ENCODE results near the gene CEMIP2.

CEMIP2 gene

GRCh38 chr9:71725590-71726338 lies 42.5 kb downstream of the CEMIP2 start:
- no peak overlapping the region for H3K9ac ChIP-seq (ENCODE audit: low read length)
- H4K20me1 ChIP-seq (ENCODE audit: low read depth, low read length) = no peaks in the 10 kb centered on the region
- H3K36me3 ChIP-seq (ENCODE audit: low read length) = no peaks in the 10 kb centered on the region
- no peaks in the 10 kb centered on the region for H3K9me2 ChIP-seq (replicated peaks; ENCODE audit: insufficient read depth, low read length)
- no peaks in the 10 kb centered on the region for H3K9me3 ChIP-seq (ENCODE audit: insufficient read depth, low read length)
- H3K27ac ChIP-seq (ENCODE audit: low read depth, low read length) = no peak overlapping the region
- H3K27me3 ChIP-seq (ENCODE audit: low read length) = no peaks in the 10 kb centered on the region
- no peak overlapping the region for H3K4me2 ChIP-seq (ENCODE audit: low read depth, low read length, poor library complexity, severe bottlenecking)
- H2AFZ ChIP-seq (ENCODE audit: low read depth, low read length, severe bottlenecking) = no peak overlapping the region
- no peaks in the 10 kb centered on the region for H3F3A ChIP-seq (ENCODE audit: insufficient read depth)
- TF ChIP-seq EZH2phosphoT487 (conservative IDR thresholded peaks at IDR 0.05; ENCODE audit: low read length) = no peak
- TF ChIP-seq, protein P1, sequence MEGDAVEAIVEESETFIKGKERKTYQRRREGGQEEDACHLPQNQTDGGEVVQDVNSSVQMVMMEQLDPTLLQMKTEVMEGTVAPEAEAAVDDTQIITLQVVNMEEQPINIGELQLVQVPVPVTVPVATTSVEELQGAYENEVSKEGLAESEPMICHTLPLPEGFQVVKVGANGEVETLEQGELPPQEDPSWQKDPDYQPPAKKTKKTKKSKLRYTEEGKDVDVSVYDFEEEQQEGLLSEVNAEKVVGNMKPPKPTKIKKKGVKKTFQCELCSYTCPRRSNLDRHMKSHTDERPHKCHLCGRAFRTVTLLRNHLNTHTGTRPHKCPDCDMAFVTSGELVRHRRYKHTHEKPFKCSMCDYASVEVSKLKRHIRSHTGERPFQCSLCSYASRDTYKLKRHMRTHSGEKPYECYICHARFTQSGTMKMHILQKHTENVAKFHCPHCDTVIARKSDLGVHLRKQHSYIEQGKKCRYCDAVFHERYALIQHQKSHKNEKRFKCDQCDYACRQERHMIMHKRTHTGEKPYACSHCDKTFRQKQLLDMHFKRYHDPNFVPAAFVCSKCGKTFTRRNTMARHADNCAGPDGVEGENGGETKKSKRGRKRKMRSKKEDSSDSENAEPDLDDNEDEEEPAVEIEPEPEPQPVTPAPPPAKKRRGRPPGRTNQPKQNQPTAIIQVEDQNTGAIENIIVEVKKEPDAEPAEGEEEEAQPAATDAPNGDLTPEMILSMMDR (IDR thresholded peaks at IDR 0.05; ENCODE audit: insufficient read depth, low read length, poor library complexity, severe bottlenecking) = no peak
- H3K4me3 ChIP-seq (ENCODE audit: insufficient read depth, low read length, poor library complexity, severe bottlenecking) = no peak overlapping the region
- H3K79me2 ChIP-seq (ENCODE audit: insufficient read depth, low read length) = no peaks in the 10 kb centered on the region

DNA sequence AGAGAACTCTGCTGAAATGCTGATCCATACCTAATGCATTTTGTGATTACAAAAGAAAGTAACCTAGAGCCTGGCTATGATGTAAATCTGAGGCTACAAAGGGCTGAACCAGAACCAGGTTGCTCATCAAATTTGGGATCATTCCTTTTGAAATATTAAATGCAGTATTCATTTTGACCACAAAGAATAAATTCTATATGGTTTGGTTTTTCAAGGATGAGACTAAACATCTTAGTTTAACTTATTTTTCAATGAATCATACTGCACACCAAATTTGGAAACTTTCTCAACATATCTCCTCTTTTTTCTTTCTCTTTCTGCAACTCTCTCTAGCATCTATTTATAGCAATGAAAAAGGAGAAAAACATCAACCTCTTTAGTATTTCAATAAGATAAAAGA lies 46.5 kb downstream of the CEMIP2 start:
- H2AFZ ChIP-seq (ENCODE audit: low read depth, low read length, severe bottlenecking) = no peak overlapping the region
- H3F3A ChIP-seq (ENCODE audit: insufficient read depth) = no peaks in the 10 kb centered on the region
- H4K20me1 ChIP-seq (ENCODE audit: low read depth, low read length) = no peaks in the 10 kb centered on the region
- no peaks in the 10 kb centered on the region for H3K9me3 ChIP-seq (ENCODE audit: insufficient read depth, low read length)
- no peaks in the 10 kb centered on the region for H3K9me2 ChIP-seq (replicated peaks; ENCODE audit: insufficient read depth, low read length)
- H3K36me3 ChIP-seq (ENCODE audit: low read length) = no peaks in the 10 kb centered on the region
- TF ChIP-seq, protein P1 (IDR thresholded peaks at IDR 0.05; ENCODE audit: insufficient read depth, low read length, poor library complexity, severe bottlenecking) = no peak
- no peak for TF ChIP-seq EZH2phosphoT487 (conservative IDR thresholded peaks at IDR 0.05; ENCODE audit: low read length)
- no peaks in the 10 kb centered on the region for H3K27me3 ChIP-seq (ENCODE audit: low read length)
- no peak overlapping the region for H3K4me3 ChIP-seq (ENCODE audit: insufficient read depth, low read length, poor library complexity, severe bottlenecking)
- no peak overlapping the region for H3K4me2 ChIP-seq (ENCODE audit: low read depth, low read length, poor library complexity, severe bottlenecking)
- no peak overlapping the region for H3K9ac ChIP-seq (ENCODE audit: low read length)
- H3K79me2 ChIP-seq (ENCODE audit: insufficient read depth, low read length) = no peaks in the 10 kb centered on the region
- H3K27ac ChIP-seq (ENCODE audit: low read depth, low read length) = no peak overlapping the region

DNA sequence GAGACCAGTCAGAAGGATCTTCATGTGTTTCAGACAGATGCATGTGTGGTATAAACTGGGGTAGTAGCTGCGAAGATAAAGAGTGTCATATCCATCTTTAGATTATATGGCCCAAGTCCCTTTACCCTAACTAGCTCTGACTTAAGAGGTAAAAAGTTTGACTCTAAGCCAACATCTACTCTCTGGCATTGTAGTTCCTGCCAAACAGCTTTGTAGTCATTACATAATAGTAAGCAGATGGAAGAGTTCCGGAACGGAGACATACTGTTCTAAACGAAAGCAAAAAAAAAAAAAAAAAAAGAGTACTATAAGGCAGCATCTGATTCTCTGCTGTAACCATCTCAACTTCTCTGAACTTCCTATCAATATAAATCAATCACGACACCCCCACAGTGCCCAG lies 48.8 kb downstream of the CEMIP2 start:
- Histone ChIP-seq H3K36me3 (ENCODE audit: low read length) (no peaks in the 10 kb centered on the region), H3K9me2 (replicated peaks; ENCODE audit: insufficient read depth, low read length) (no peaks in the 10 kb centered on the region), H4K20me1 (ENCODE audit: low read depth, low read length) (no peaks in the 10 kb centered on the region), H3K4me3 (ENCODE audit: insufficient read depth, low read length, poor library complexity, severe bottlenecking) (no peak overlapping the region), H3K4me2 (ENCODE audit: low read depth, low read length, poor library complexity, severe bottlenecking) (no peak overlapping the region), H3K9me3 (ENCODE audit: insufficient read depth, low read length) (no peaks in the 10 kb centered on the region), H3K27me3 (ENCODE audit: low read length) (no peaks in the 10 kb centered on the region), H2AFZ (ENCODE audit: low read depth, low read length, severe bottlenecking) (no peak overlapping the region), H3K79me2 (ENCODE audit: insufficient read depth, low read length) (no peaks in the 10 kb centered on the region), H3K9ac (ENCODE audit: low read length) (no peak overlapping the region), H3F3A (ENCODE audit: insufficient read depth) (no peaks in the 10 kb centered on the region), H3K27ac (ENCODE audit: low read depth, low read length) (no peak overlapping the region)
- no peak for TF ChIP-seq EZH2phosphoT487 (conservative IDR thresholded peaks at IDR 0.05; ENCODE audit: low read length)
- TF ChIP-seq, protein P1 (IDR thresholded peaks at IDR 0.05; ENCODE audit: insufficient read depth, low read length, poor library complexity, severe bottlenecking) = no peak

All from SU-DHL-6 (cell line).